ENCODE data around the gene RBM47. TPM values are rescaled to one million over a fixed set of nuclear protein-coding genes. Genes with fewer than 3 reads are reported as not detected.
A peak's percentile ranks its signal among the peaks of the same experiment; 100 is the strongest.

The RBM47 gene
- total RNA-seq, 1 experiment from 2014 or later = 70.3 TPM

DNA sequence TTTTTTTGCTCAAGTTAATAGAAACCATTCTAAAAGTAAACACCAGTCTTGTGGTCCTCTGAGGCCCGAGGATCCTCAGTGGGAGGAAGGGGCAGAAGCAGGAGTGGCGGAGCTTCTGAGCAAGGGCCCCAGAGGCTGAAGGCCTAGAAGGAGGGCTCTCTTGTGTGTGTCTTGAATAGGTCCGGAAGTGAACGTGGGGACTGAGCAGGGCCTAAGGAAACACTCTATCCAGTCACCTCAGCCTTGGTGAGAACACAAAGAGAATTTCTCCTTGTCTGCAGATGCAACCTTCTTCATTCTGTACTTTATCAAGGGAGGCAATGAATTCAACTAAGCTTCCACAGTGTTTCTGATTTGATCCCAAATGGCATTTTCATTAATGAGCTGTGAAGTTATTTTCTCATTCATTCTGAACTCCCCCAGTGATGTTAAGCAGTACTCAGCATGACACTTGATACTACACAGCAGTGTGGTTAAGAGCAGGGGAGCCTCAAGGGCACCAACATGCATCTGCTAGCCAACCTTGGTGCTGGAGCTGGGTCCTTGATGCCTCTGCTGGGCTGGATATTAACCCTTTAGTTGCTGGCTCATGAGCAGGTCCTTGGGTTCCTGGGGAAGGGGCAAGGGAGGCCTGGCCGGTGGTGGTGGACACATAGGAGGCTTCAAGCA, 64.7 kb downstream of the RBM47 start:
- Histone ChIP-seq H4K8ac (replicated peaks; ENCODE audit: insufficient read length, low read depth, low read length) (no peak overlapping the region), H3K27ac (ENCODE audit: insufficient read length, low read depth, low read length) (no peak overlapping the region), H3K79me1 (ENCODE audit: insufficient read depth, low read depth, low read length, poor library complexity, severe bottlenecking) (no peaks in the 10 kb centered on the region), H3T11ph (ENCODE audit: low read length) (no peak overlapping the region), H3K23me2 (ENCODE audit: insufficient read length, low read depth, low read length, poor library complexity, severe bottlenecking) (no peaks in the 10 kb centered on the region), H2BK5ac (ENCODE audit: insufficient read length, low read length) (no peak overlapping the region), H2BK120ac (ENCODE audit: low read depth, low read length, poor library complexity, severe bottlenecking) (no peak overlapping the region), H3K27me3 (ENCODE audit: insufficient read depth, low read length) (no peaks in the 10 kb centered on the region), H3K9me3 (ENCODE audit: control insufficient read depth, low read depth, low read length) (no peaks in the 10 kb centered on the region), H3K9ac (ENCODE audit: extremely low read depth, insufficient read length, low read length) (no peak overlapping the region), H2AK5ac (ENCODE audit: insufficient read length, low read length) (no peak overlapping the region), H3K56ac (ENCODE audit: insufficient read length, low read depth, low read length) (no peak overlapping the region), H3K14ac (ENCODE audit: insufficient read depth, low read length) (peak overlapping the region; percentile 18; the same call in 1 of the 2 replicates), H2AFZ (ENCODE audit: low read length) (no peak overlapping the region), H3K4ac (ENCODE audit: low read depth, low read length) (no peak overlapping the region), H3K18ac (ENCODE audit: insufficient read length, low read depth, low read length) (no peak overlapping the region), H3K23ac (ENCODE audit: insufficient read length, low read depth, low read length) (no peak overlapping the region), H4K20me1 (ENCODE audit: control insufficient read depth, insufficient read depth, insufficient read length) (no peaks in the 10 kb centered on the region), H2BK12ac (ENCODE audit: insufficient read length, low read depth, low read length) (no peak overlapping the region), H2BK20ac (ENCODE audit: low read depth, low read length, poor library complexity, severe bottlenecking) (no peak overlapping the region), H4K91ac (ENCODE audit: insufficient read length, low read depth, low read length) (no peak overlapping the region), H4K5ac (ENCODE audit: insufficient read length, low read depth, low read length) (no peak overlapping the region), H3K79me2 (ENCODE audit: insufficient read depth, low read length) (peaks cover 7% of the 10 kb centered on the region; the same call in 1 of the 2 replicates), H2BK15ac (ENCODE audit: low read depth, low read length) (no peak overlapping the region), H3K4me1 (ENCODE audit: insufficient read depth, low read length) (no peaks in the 10 kb centered on the region), H3K4me2 (ENCODE audit: insufficient read depth, insufficient read length, low read length) (no peak overlapping the region)
- TF ChIP-seq, protein P1, sequence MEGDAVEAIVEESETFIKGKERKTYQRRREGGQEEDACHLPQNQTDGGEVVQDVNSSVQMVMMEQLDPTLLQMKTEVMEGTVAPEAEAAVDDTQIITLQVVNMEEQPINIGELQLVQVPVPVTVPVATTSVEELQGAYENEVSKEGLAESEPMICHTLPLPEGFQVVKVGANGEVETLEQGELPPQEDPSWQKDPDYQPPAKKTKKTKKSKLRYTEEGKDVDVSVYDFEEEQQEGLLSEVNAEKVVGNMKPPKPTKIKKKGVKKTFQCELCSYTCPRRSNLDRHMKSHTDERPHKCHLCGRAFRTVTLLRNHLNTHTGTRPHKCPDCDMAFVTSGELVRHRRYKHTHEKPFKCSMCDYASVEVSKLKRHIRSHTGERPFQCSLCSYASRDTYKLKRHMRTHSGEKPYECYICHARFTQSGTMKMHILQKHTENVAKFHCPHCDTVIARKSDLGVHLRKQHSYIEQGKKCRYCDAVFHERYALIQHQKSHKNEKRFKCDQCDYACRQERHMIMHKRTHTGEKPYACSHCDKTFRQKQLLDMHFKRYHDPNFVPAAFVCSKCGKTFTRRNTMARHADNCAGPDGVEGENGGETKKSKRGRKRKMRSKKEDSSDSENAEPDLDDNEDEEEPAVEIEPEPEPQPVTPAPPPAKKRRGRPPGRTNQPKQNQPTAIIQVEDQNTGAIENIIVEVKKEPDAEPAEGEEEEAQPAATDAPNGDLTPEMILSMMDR (conservative IDR thresholded peaks at IDR 0.05) = no peak
- no peak for DNase-seq
- Mint-ChIP-seq H3K27me3 (ENCODE audit: low read depth) (no peaks in the 10 kb centered on the region), H3K4me1 (peaks cover 26 to 29% of the 10 kb centered on the region in 2 experiments), H3K27ac (peak overlapping the region; percentile 84 to 97 (median 86)), H3K4me3 (peak overlapping the region in 1 of 2 experiments; percentile 14; a peak in 1 of 5 replicates), H3K9me3 (peaks cover 2 to 5% of the 10 kb centered on the region in 2 experiments; a peak in 2 of 5 replicates), H3K36me3 (ENCODE audit: insufficient read depth in 1 of 3, low read depth in 3 of 3) (peaks cover 7 to 9% (median 8%) of the 10 kb centered on the region in 3 experiments; a peak in 6 of 7 replicates)
- no CpG with 5 or more reads among the region's 5 CpGs for WGBS (ENCODE audit: extremely low coverage, insufficient read length, low lambda C conversion rate)

All from H9 (cell line).